H1 (cell line): ENCODE measurements around the gene ZFP69. TPM values are rescaled to one million over a fixed set of nuclear protein-coding genes. Genes with fewer than 3 reads are reported as not detected.

Experiments
- ATF3 ChIP-seq: IDR thresholded peaks from 2 replicates; pipeline ENCODE4 v1.6.1; 2011; ENCODE audit warnings: low read depth, mild to moderate bottlenecking, low read length; ENCODE audit not compliant: insufficient read depth
- CBX8 ChIP-seq: fragments of 300-800, 300-1000 bp; sonication (generic); IDR thresholded peaks from 2 replicates; pipeline ENCODE4 v1.7.1; 2016; ENCODE audit warnings: low read depth, low read length, borderline replicate concordance
- CHD7 ChIP-seq: fragments of 300-600 bp; sonication (generic); IDR thresholded peaks from 2 replicates; pipeline ENCODE4 v1.7.1; 2012; ENCODE audit warnings: low read length, moderate library complexity, mild to moderate bottlenecking, inconsistent platforms; ENCODE audit not compliant: insufficient replicate concordance
- EZH2 ChIP-seq: fragments of 200-600 bp; sonication (generic); IDR thresholded peaks from 2 replicates; pipeline ENCODE4 v1.7.1; 2012; ENCODE audit warnings: low read depth, mild to moderate bottlenecking, moderate library complexity, low read length, inconsistent platforms; ENCODE audit not compliant: severe bottlenecking
- PHF8 ChIP-seq: fragments of 200-600 bp; sonication (generic); conservative IDR thresholded peaks from 2 replicates; pipeline ENCODE4 v1.7.1; 2012; ENCODE audit warnings: low read depth, mild to moderate bottlenecking, inconsistent platforms, low read length, moderate library complexity
- POLR2A ChIP-seq, 2 experiments: IDR thresholded peaks; 1 replicate in 1 of 2; 2 replicates in 1 of 2; pipeline ENCODE4 v1.6.1; 2011; ENCODE audit warnings: low read depth in 2 of 2, low read length in 2 of 2, mild to moderate bottlenecking in 2 of 2; ENCODE audit errors: control extremely low read depth in 1 of 2
- SIRT6 ChIP-seq: IDR thresholded peaks from one replicate; pipeline ENCODE4 v1.7.1; 2012; ENCODE audit warnings: low read length, inconsistent platforms
- SUZ12 ChIP-seq: fragments of 200-600 bp; sonication (generic); IDR thresholded peaks from 2 replicates; pipeline ENCODE4 v1.6.1; 2012; ENCODE audit warnings: mild to moderate bottlenecking, inconsistent platforms, low read length, moderate library complexity, mixed read lengths
- TCF12 ChIP-seq: IDR thresholded peaks from 2 replicates; pipeline ENCODE4 v1.6.1; 2011; ENCODE audit warnings: low read depth, mild to moderate bottlenecking, low read length
- TEAD4 ChIP-seq: IDR thresholded peaks from 2 replicates; pipeline ENCODE4 v1.6.1; 2012; ENCODE audit warnings: low read depth, low read length, inconsistent platforms, mixed read lengths
- USF2 ChIP-seq: IDR thresholded peaks from 2 replicates; pipeline ENCODE4 v1.6.1; 2011; ENCODE audit warnings: low read length, improper control_type of control experiment
- polyA plus RNA-seq, 7 experiments: library from polyadenylated mRNA; depleted of rRNA in 3 of 7; stranded (reverse) in 5 of 7; unstranded in 2 of 7; fragments of >200 nt in 5 of 7; fragments of 200-250 nt in 2 of 7; gene quantifications; 1 replicate in 5 of 7; 2 replicates in 1 of 7; 4 replicates in 1 of 7; pipeline versions ENCODE4 v1.2.1 to v1.2.3, GENCODE V29; 2011 to 2013; ENCODE audit warnings: missing spikeins in 2 of 7, mixed read lengths in 2 of 7
- total RNA-seq: library from RNA; stranded (reverse); fragmentation: NEBNext Ultra II Directional; extraction: Animal tissue kit (Norgen Biotek cat#: 25700); gene quantifications from 2 replicates; pipeline ENCODE4 v1.2.1, GENCODE V29; 2021

ZFP69 gene
- total and polyA plus RNA-seq, 2 of the 8 experiments (the other 6 are each of a cell fraction or from before 2014, with no cell fraction given): 1.0 to 4.3 TPM

- TF ChIP-seq CHD7: no peak
- no peak for TF ChIP-seq TEAD4
- no peak for TF ChIP-seq SIRT6
- TF ChIP-seq USF2: no peak
- TF ChIP-seq POLR2A (IDR thresholded peaks at IDR 0.05; ENCODE audit: control extremely low read depth in 1 of 2, low read depth in 2 of 2, low read length in 2 of 2): no peak
- TF ChIP-seq SUZ12: no peak
- TF ChIP-seq ATF3: no peak
- TF ChIP-seq TCF12: no peak
- no peak for TF ChIP-seq PHF8
- TF ChIP-seq CBX8: no peak
- TF ChIP-seq EZH2: no peak
Observed at GRCh38 chr1:40451238-40451585, 25.9 kb upstream of the ZFP69 start (continued).
